GM19238 (cell line): ENCODE results near the gene AKR1C3.
"Not testable (repeated sequence)": the region's sequence is repeated elsewhere in the genome, so short reads cannot be mapped to it uniquely, and the experiment has no call there.

Experiments
- DNase-seq: peaks from one replicate; pipeline ENCODE4 v3.0.0; 2011; ENCODE audit warnings: low spot score; ENCODE audit not compliant: insufficient read length

AKR1C3 gene

GRCh38 chr10:5094265-5095205, at the start of gene AKR1C3:
TSS of gene AKR1C3 (plus strand) at chr10:5094414. CDS start at chr10:5094445, 31 bp downstream.
- DNase-seq: no peak

GRCh38 chr10:5045095-5045494, 49.1 kb upstream of the AKR1C3 start:
- DNase-seq: no peak

GRCh38 chr10:5046410-5046809, 47.8 kb upstream of the AKR1C3 start:
- no peak for DNase-seq

GRCh38 chr10:5047055-5047454, 47.2 kb upstream of the AKR1C3 start:
- DNase-seq: not testable (repeated sequence)

GRCh38 chr10:5047912-5048628, 46.1 kb upstream of the AKR1C3 start:
- DNase-seq: no peak

GRCh38 chr10:5052951-5053500, 41.2 kb upstream of the AKR1C3 start:
- not testable (repeated sequence) for DNase-seq

- DNase-seq: not testable (repeated sequence)
These were observed 39.4 kb upstream of the AKR1C3 start for GRCh38 chr10:5054831-5055230.

GRCh38 chr10:5059267-5059666, 34.9 kb upstream of the AKR1C3 start:
- DNase-seq: not testable (repeated sequence)

GRCh38 chr10:5060791-5061190, 33.4 kb upstream of the AKR1C3 start:
- not testable (repeated sequence) for DNase-seq

GRCh38 chr10:5064656-5065055, 29.6 kb upstream of the AKR1C3 start:
- no peak for DNase-seq

- no peak for DNase-seq
These were observed 25.8 kb upstream of the AKR1C3 start for GRCh38 chr10:5068274-5068984.

GRCh38 chr10:5070648-5071410, 23.4 kb upstream of the AKR1C3 start:
- no peak for DNase-seq

GRCh38 chr10:5071411-5072198, 22.6 kb upstream of the AKR1C3 start:
- DNase-seq: no peak

- DNase-seq: no peak
These were observed 20.6 kb upstream of the AKR1C3 start for GRCh38 chr10:5073659-5074058.

- DNase-seq: no peak
These were observed 17.6 kb upstream of the AKR1C3 start for GRCh38 chr10:5076615-5077014.

- DNase-seq: no peak
These were observed 15.6 kb upstream of the AKR1C3 start for GRCh38 chr10:5078547-5079180.

GRCh38 chr10:5079306-5079830, 14.8 kb upstream of the AKR1C3 start:
- DNase-seq: no peak

GRCh38 chr10:5079836-5080235, 14.4 kb upstream of the AKR1C3 start:
- DNase-seq: no peak

- DNase-seq: no peak
These were observed 13.1 kb upstream of the AKR1C3 start for GRCh38 chr10:5081091-5081490.
